Neural progenitor cell (in vitro differentiated cells): Measurements from ENCODE around the gene TBCB. TPM values are rescaled to one million over a fixed set of nuclear protein-coding genes. Genes with fewer than 3 reads are reported as not detected.

Experiments used
- DNase-seq: peaks from one replicate; pipeline ENCODE4 v3.0.0-alpha.2; 2016; ENCODE audit warnings: low spot score
- H2AFZ ChIP-seq: fragments of 200-600 bp; sonication (generic); replicated peaks from 2 replicates; pipeline ENCODE4 v1.6.1; 2016; ENCODE audit warnings: antibody characterized with exemption
- H3F3A ChIP-seq: fragments of 200-600 bp; sonication (generic); 2 replicates; pipeline ENCODE4 v1.6.1; 2016; ENCODE audit warnings: antibody characterized with exemption, low read depth
- H3K27ac ChIP-seq: fragments of 200-600 bp; sonication (generic); 2 replicates; pipeline ENCODE4 v1.5.1; 2016; ENCODE audit warnings: mild to moderate bottlenecking
- H3K27me3 ChIP-seq: fragments of 200-600 bp; sonication (generic); 2 replicates; pipeline ENCODE4 v1.6.1; 2016; ENCODE audit warnings: mild to moderate bottlenecking, moderate library complexity
- H3K36me3 ChIP-seq: fragments of 200-600 bp; sonication (generic); 2 replicates; pipeline ENCODE4 v1.5.1; 2016
- H3K4me1 ChIP-seq: fragments of 200-600 bp; sonication (generic); 2 replicates; pipeline ENCODE4 v1.6.1; 2016; ENCODE audit warnings: mixed run types
- H3K4me2 ChIP-seq: fragments of 200-600 bp; sonication (generic); 2 replicates; pipeline ENCODE4 v1.6.1; 2016
- H3K4me3 ChIP-seq: fragments of 200-600 bp; sonication (generic); 2 replicates; pipeline ENCODE4 v1.5.1; 2016
- H3K79me2 ChIP-seq: fragments of 200-600 bp; sonication (generic); 2 replicates; pipeline ENCODE4 v1.6.1; 2016; ENCODE audit warnings: low read depth
- H3K9ac ChIP-seq: fragments of 200-600 bp; sonication (generic); 2 replicates; pipeline ENCODE4 v1.6.1; 2016
- H3K9me3 ChIP-seq: fragments of 200-600 bp; sonication (generic); 2 replicates; pipeline ENCODE4 v1.5.1; 2016; ENCODE audit warnings: low read depth
- H4K20me1 ChIP-seq: fragments of 200-600 bp; sonication (generic); 2 replicates; pipeline ENCODE4 v1.6.1; 2016; ENCODE audit warnings: low read depth
- H3K27ac Mint-ChIP-seq: 3 replicates; pipeline ENCODE4 v1.8.0; 2021; ENCODE audit warnings: mixed read lengths
- H3K27me3 Mint-ChIP-seq: 2 replicates; pipeline ENCODE4 v1.8.0; 2022; ENCODE audit warnings: low read depth, mild to moderate bottlenecking, inconsistent platforms, moderate library complexity, mixed read lengths; ENCODE audit not compliant: insufficient read depth
- H3K36me3 Mint-ChIP-seq: 3 replicates; pipeline ENCODE4 v1.8.0; 2021; ENCODE audit warnings: mixed read lengths
- H3K4me1 Mint-ChIP-seq: 3 replicates; pipeline ENCODE4 v1.8.0; 2021; ENCODE audit warnings: mixed read lengths
- H3K4me3 Mint-ChIP-seq: 3 replicates; pipeline ENCODE4 v1.8.0; 2021; ENCODE audit warnings: mild to moderate bottlenecking, moderate library complexity, mixed read lengths
- H3K9me3 Mint-ChIP-seq: 3 replicates; pipeline ENCODE4 v1.8.0; 2020; ENCODE audit warnings: mixed read lengths
- CTCF ChIP-seq: fragments of 200-600 bp; sonication (generic); IDR thresholded peaks from 2 replicates; pipeline ENCODE4 v1.5.1; 2017; ENCODE audit warnings: antibody characterized with exemption, mild to moderate bottlenecking
- EZH2 ChIP-seq: fragments of 200-600 bp; sonication (generic); IDR thresholded peaks from 2 replicates; pipeline ENCODE4 v1.6.1; 2017; ENCODE audit warnings: antibody characterized with exemption, mild to moderate bottlenecking, moderate library complexity
- EZH2phosphoT487 ChIP-seq: fragments of 200-600 bp; sonication (generic); IDR thresholded peaks from 2 replicates; pipeline ENCODE4 v1.6.1; 2017; ENCODE audit warnings: antibody characterized with exemption
- total RNA-seq: library from RNA; depleted of rRNA; stranded (reverse); fragments of >200 nt; gene quantifications from 2 replicates; pipeline ENCODE4 v1.2.3, GENCODE V29; 2015; ENCODE audit warnings: low replicate concordance

The TBCB gene
- total RNA-seq, 1 donor from 2014 or later: 166 TPM

DNA sequence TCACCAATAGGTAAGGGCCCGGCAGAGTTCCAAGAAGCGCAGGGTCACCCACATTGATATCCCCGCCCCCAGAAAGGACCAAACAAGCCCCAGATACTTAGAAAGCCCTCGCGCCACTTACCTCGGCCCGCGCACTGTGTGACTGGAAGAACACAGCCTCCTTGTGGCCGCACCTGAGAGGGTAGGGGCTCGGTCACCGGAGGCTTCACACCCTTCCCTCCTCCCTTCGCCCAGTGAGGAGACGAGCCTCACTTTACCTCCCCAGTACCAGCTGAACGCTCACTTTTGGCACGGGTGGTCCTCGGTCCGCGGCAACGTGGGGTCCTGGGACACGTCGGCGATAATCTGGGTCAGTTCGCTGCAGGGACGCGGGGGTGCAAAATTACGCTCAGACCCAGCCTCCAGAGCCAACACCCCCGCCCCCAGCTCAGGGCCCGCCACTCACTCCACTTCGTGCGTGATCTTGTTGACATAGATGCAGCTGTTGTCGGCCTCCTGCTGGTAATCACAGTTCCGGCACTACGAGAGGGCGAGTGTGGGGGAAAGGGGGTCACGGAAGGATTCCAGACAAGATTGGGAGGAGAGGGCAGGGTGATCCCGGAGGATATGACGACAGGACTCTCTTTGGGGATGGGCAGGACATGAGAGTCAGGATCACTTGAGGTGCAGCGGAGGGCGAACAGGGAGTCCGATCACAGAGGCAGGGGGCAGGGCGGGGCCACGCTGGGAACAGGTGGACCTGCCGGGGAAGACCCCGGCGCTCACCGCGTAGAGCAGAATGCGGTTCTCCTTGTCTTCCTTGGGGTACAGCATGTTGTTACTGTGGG is 1.2 kb upstream of the TBCB start:
- H3K27me3 Mint-ChIP-seq: peaks cover 13% of the 10 kb centered on the region
- H3K9me3 Mint-ChIP-seq: no peaks in the 10 kb centered on the region
- Histone ChIP-seq H3K4me3 (peak overlapping the region; percentile 85), H2AFZ (peak overlapping the region; percentile 81), H3K4me2 (peak overlapping the region; percentile 97), H3K27ac (no peak overlapping the region), H3K36me3 (no peaks in the 10 kb centered on the region), H4K20me1 (peaks cover 17% of the 10 kb centered on the region), H3K27me3 (no peaks in the 10 kb centered on the region), H3K9ac (peak overlapping the region; percentile 45), H3K9me3 (no peaks in the 10 kb centered on the region), H3K4me1 (peaks cover 23% of the 10 kb centered on the region), H3K79me2 (peaks cover 29% of the 10 kb centered on the region), H3F3A (peaks cover 39% of the 10 kb centered on the region)
- peak; percentile 45 for DNase-seq
- H3K4me3 Mint-ChIP-seq: peak overlapping the region; percentile 96
- H3K4me1 Mint-ChIP-seq: peaks cover 20% of the 10 kb centered on the region
- TF ChIP-seq EZH2: no peak
- no peak for TF ChIP-seq CTCF
- no peak for TF ChIP-seq EZH2phosphoT487
- peaks cover 9% of the 10 kb centered on the region for H3K36me3 Mint-ChIP-seq
- H3K27ac Mint-ChIP-seq: no peak overlapping the region

- Mint-ChIP-seq H3K4me3 (peak within 1 kb of the TSS; percentile 96), H3K4me1 (peaks cover 21% of the 10 kb centered on the region), H3K27ac (peak within 1 kb of the TSS; percentile 92), H3K27me3 (peaks cover 13% of the 10 kb centered on the region), H3K9me3 (no peaks in the 10 kb centered on the region), H3K36me3 (peaks cover 10% of the 10 kb centered on the region)
- peaks cover 39% of the 10 kb centered on the region for H3F3A ChIP-seq
- H3K4me1 ChIP-seq: peaks cover 27% of the 10 kb centered on the region
- TF ChIP-seq EZH2: no peak
- no peak for TF ChIP-seq EZH2phosphoT487
- no peak for TF ChIP-seq CTCF
- no peak within 1 kb of the TSS for H3K27ac ChIP-seq
- DNase-seq: peak; percentile 100
- no peaks in the 10 kb centered on the region for H3K36me3 ChIP-seq
- H3K79me2 ChIP-seq: peaks cover 29% of the 10 kb centered on the region
- H3K9me3 ChIP-seq: no peaks in the 10 kb centered on the region
- peaks cover 22% of the 10 kb centered on the region for H4K20me1 ChIP-seq
- H3K4me2 ChIP-seq: peak within 1 kb of the TSS; percentile 97
- H3K9ac ChIP-seq: peak within 1 kb of the TSS; percentile 45
- H3K4me3 ChIP-seq: peak within 1 kb of the TSS; percentile 85
- peak within 1 kb of the TSS; percentile 81 for H2AFZ ChIP-seq
- H3K27me3 ChIP-seq: no peaks in the 10 kb centered on the region
Observed at GRCh38 chr19:36114721-36115452, 381 bp upstream of the TBCB start, which contains the start of gene POLR2I. TSS of gene POLR2I (minus strand) at chr19:36114875. CDS start at chr19:36114856, 19 bp downstream.

DNA sequence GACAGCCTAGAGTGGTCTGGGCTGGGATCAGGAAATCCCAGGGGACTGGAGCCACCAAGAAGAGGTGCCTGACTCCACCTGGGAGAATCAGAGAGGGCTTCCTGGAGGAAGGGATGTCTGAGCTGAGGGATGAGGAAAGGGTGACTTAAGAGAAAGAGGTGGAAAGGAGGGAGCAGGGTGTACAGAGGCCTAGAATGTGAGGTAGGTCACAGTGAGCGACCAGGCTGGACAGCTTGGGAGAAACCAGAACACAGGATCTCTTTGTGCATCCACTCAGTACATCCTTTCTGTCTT is 1.0 kb downstream of the TBCB start:
- H3K79me2 ChIP-seq: peaks cover 29% of the 10 kb centered on the region
- TF ChIP-seq EZH2phosphoT487: no peak
- no peak for TF ChIP-seq CTCF
- TF ChIP-seq EZH2: no peak
- no peak overlapping the region for H3K9ac ChIP-seq
- peaks cover 24% of the 10 kb centered on the region for H3K4me1 ChIP-seq
- peaks cover 13% of the 10 kb centered on the region for H3K27me3 Mint-ChIP-seq
- peak overlapping the region; percentile 85 for H3K4me3 ChIP-seq
- peaks cover 23% of the 10 kb centered on the region for H3K4me1 Mint-ChIP-seq
- no peaks in the 10 kb centered on the region for H3K27me3 ChIP-seq
- peak overlapping the region; percentile 96 for H3K4me3 Mint-ChIP-seq
- H3K9me3 ChIP-seq: no peaks in the 10 kb centered on the region
- H3K36me3 ChIP-seq: no peaks in the 10 kb centered on the region
- H3K27ac ChIP-seq: no peak overlapping the region
- no peak overlapping the region for H3K27ac Mint-ChIP-seq
- H4K20me1 ChIP-seq: peaks cover 20% of the 10 kb centered on the region
- peak overlapping the region; percentile 69 for H3K4me2 ChIP-seq
- peaks cover 11% of the 10 kb centered on the region for H3K36me3 Mint-ChIP-seq
- H2AFZ ChIP-seq: no peak overlapping the region
- H3K9me3 Mint-ChIP-seq: no peaks in the 10 kb centered on the region
- H3F3A ChIP-seq: peaks cover 27% of the 10 kb centered on the region
- no peak for DNase-seq
